ENCODE data around the gene TNNC1.

DNA sequence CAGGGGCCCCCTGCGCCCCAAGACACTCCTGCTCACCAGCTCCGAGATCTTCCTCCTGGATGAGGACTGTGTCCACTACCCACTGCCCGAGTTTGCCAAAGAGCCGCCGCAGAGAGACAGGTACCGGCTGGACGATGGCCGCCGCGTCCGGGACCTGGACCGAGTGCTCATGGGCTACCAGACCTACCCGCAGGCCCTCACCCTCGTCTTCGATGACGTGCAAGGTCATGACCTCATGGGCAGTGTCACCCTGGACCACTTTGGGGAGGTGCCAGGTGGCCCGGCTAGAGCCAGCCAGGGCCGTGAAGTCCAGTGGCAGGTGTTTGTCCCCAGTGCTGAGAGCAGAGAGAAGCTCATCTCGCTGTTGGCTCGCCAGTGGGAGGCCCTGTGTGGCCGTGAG lies 38.2 kb upstream of the TNNC1 start:
- TF ChIP-seq, protein P1, sequence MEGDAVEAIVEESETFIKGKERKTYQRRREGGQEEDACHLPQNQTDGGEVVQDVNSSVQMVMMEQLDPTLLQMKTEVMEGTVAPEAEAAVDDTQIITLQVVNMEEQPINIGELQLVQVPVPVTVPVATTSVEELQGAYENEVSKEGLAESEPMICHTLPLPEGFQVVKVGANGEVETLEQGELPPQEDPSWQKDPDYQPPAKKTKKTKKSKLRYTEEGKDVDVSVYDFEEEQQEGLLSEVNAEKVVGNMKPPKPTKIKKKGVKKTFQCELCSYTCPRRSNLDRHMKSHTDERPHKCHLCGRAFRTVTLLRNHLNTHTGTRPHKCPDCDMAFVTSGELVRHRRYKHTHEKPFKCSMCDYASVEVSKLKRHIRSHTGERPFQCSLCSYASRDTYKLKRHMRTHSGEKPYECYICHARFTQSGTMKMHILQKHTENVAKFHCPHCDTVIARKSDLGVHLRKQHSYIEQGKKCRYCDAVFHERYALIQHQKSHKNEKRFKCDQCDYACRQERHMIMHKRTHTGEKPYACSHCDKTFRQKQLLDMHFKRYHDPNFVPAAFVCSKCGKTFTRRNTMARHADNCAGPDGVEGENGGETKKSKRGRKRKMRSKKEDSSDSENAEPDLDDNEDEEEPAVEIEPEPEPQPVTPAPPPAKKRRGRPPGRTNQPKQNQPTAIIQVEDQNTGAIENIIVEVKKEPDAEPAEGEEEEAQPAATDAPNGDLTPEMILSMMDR (IDR thresholded peaks at IDR 0.05; ENCODE audit: low read depth, low read length), result no peak
- no peak for TF ChIP-seq EZH2phosphoT487 (IDR thresholded peaks at IDR 0.05; ENCODE audit: low read depth)

All from OCI-LY3 (cell line).